Astrocyte of the spinal cord (primary cell): ENCODE measurements around the gene SURF2.

Experiments
- DNase-seq: peaks from one replicate; pipeline ENCODE4 v3.0.0; 2011; ENCODE audit warnings: low read depth, low spot score
- H3K4me3 ChIP-seq: 2 replicates; pipeline ENCODE4 v1.5.1; 2011; ENCODE audit warnings: low read depth, mild to moderate bottlenecking, low read length, moderate library complexity
- in situ Hi-C: cut with HindIII; loops from 2 replicates; pipeline ENCODE4 v1.10.0; 2017; ENCODE audit warnings: low sequenced_read_pairs
- TF ChIP-seq, protein P1 (sequence below): IDR thresholded peaks from 2 replicates; pipeline ENCODE4 v1.5.1; 2012; ENCODE audit warnings: low read depth, mild to moderate bottlenecking, low read length, inconsistent platforms

Gene SURF2

DNA sequence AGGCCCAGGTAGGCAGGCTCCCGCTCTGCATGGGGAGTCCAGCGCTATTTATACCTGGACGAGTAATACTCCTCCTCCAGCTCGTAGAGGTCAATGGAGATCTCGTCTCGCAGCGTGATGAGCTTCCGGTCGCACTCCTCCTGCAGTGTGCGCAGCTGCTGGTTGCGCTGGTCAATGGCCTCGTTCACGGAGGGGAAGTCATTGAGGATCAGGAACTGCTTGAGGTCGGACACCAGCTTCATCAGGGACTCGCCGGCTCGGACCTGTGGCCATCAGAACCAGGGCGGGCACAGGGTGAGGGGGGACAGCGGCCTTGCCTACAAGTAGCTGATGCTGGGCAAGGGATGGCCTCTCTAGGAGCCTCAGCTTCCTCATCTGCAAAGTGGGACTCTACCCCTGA, 12.3 kb upstream of the SURF2 start:
- in situ Hi-C loops = no loop called here
- no peak for DNase-seq
- H3K4me3 ChIP-seq = no peak overlapping the region
- TF ChIP-seq, protein P1, sequence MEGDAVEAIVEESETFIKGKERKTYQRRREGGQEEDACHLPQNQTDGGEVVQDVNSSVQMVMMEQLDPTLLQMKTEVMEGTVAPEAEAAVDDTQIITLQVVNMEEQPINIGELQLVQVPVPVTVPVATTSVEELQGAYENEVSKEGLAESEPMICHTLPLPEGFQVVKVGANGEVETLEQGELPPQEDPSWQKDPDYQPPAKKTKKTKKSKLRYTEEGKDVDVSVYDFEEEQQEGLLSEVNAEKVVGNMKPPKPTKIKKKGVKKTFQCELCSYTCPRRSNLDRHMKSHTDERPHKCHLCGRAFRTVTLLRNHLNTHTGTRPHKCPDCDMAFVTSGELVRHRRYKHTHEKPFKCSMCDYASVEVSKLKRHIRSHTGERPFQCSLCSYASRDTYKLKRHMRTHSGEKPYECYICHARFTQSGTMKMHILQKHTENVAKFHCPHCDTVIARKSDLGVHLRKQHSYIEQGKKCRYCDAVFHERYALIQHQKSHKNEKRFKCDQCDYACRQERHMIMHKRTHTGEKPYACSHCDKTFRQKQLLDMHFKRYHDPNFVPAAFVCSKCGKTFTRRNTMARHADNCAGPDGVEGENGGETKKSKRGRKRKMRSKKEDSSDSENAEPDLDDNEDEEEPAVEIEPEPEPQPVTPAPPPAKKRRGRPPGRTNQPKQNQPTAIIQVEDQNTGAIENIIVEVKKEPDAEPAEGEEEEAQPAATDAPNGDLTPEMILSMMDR = no peak

- no peak for DNase-seq
- no peak overlapping the region for H3K4me3 ChIP-seq
- in situ Hi-C loops = no loop called here
- TF ChIP-seq, protein P1 = no peak
Measured at GRCh38 chr9:133344979-133345378, 11.4 kb upstream of the SURF2 start.

DNA sequence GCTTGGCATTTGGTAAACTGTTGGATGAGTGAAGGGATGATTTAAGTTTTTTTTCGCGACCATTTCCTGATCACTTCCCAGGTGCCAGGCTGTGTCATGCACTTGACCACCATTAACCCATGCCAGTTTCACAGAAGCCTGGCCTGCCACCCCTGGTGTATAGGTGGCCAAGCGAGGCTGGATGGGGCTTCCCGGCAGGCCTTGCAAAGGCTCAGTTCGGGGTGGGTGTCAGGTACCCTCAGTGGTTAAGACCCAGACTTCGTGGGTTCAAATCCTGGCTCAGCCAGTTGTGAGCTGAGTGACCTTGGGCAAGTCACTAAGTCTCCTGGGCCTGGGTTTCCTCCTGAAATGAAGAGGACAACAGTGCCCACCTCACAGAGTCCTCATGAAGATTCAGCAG, 10.8 kb upstream of the SURF2 start:
- TF ChIP-seq, protein P1 = no peak
- in situ Hi-C loops = no loop called here
- no peak overlapping the region for H3K4me3 ChIP-seq
- no peak for DNase-seq

GRCh38 chr9:133346021-133346785, 10.1 kb upstream of the SURF2 start:
- H3K4me3 ChIP-seq = peak overlapping the region; percentile 100
- TF ChIP-seq, protein P1 = no peak
- DNase-seq = no peak
- in situ Hi-C loops = no loop called here

- in situ Hi-C loops = no loop called here
Measured at GRCh38 chr9:133347515-133347984, 8.8 kb upstream of the SURF2 start.

GRCh38 chr9:133347985-133348717, 8.2 kb upstream of the SURF2 start, which contains the start of the genes MED22 and RPL7A:
Gene MED22, minus strand, starts transcription at chr9:133348131. Its CDS starts 1,469 bp downstream, at chr9:133346662.
Gene RPL7A, plus strand, starts transcription at chr9:133348218. Its CDS starts 26 bp downstream, at chr9:133348244.
- peak within 1 kb of the TSS; percentile 100 for H3K4me3 ChIP-seq
- in situ Hi-C loops = no loop called here
- peak; percentile 97 for DNase-seq
- TF ChIP-seq, protein P1 = no peak

More at GRCh38 chr9:133347515-133347984, 8.8 kb upstream of the SURF2 start:
- TF ChIP-seq, protein P1 = no peak
- peak; percentile 28 for DNase-seq
- H3K4me3 ChIP-seq = peak overlapping the region; percentile 100
